Hematopoietic multipotent progenitor cell treated with erythropoietin and hydrocortisone succinate and interleukin-3 and kit ligand, for 8 days (in vitro differentiated cells): ENCODE data around the gene AFF3.

ENCODE experiments used
- DNase-seq: peaks from one replicate; pipeline ENCODE4 v3.0.0-alpha.2; 2015

Gene AFF3

GRCh38 chr2:100066246-100066645, 76.1 kb downstream of the AFF3 start:
- DNase-seq: no peak

- no peak for DNase-seq
Measured at GRCh38 chr2:100064592-100065428, 77.6 kb downstream of the AFF3 start.

DNA sequence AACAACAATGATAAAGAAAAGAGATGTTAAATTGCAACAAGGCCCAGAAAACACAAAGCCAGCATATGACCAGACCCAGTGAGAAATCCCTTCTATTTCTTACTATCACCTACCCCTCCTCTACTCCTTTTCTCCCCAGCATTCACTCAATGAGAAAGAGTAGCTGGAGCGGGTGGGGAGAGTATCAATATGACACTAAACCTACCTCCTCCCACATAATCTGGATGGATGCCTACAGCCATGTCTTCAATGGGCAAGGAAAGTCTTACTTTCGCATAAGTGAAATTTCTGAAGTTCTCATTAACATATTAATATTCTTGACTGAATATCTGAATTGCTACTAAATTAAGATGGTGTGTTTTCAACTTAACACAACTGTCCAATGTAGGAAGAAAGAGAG, 78.2 kb downstream of the AFF3 start:
- DNase-seq: no peak

GRCh38 chr2:100063459-100063953, 78.9 kb downstream of the AFF3 start:
- DNase-seq: no peak

DNA sequence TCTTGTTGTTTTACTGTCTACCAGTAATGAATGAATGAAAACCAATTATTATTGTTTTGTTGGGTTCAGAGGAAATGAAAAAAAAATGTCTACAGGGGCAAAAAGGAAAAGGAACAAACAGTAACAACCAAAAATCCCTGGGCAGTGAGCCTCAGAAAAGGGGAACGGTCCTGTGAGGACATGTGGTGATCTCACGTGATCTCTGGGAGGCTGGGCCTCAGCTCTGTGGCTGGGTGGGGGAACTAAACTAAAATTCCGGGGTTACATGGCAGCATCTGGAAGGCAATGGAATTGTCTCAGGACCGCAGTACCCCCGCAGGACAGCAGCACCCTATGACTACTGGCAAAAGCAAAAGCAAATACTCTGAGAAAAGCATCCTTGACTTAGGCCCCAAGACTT, 80.1 kb downstream of the AFF3 start:
- no peak for DNase-seq

DNA sequence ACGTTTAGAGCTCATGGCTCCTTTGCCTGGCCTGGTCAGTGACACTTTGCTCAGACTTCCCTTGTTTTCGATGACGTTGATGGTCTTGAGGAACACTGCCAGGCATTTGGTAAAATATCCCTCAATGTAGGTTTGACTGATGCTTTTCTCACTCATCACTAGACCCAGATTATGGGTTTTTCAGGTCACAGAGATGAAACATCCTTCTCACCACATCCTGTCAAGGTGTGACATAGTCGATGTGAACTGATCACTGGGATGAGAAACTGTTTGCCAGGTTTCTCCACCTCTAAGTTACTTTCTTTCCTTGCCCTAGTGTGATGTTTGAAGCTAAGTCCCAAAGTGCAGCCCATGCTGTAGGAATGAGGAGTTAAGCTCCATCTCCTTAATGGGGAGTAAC, 81.5 kb downstream of the AFF3 start:
- DNase-seq: no peak

DNA sequence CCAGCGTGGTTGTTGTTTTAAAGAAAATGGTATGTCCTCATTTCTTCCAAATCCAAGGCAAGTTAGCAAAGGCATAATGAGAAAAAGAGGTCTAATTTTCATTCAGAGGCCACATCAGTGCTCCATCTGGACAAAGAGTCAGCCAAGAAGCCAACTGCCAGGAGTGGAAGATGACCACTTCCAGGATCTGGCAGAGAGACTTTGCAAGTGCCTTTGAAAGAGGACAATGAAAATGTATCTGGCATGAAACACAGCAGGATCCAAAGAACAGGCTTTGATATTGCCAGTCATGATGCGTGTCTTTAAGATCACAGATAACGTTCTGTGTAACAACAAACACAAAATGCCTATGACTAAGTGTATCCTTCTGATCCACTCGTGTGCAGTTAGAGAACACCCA, 82.8 kb downstream of the AFF3 start:
- no peak for DNase-seq

GRCh38 chr2:100057901-100058261, 84.5 kb downstream of the AFF3 start:
- no peak for DNase-seq

GRCh38 chr2:100054426-100054825, 88.0 kb downstream of the AFF3 start:
- no peak for DNase-seq

DNA sequence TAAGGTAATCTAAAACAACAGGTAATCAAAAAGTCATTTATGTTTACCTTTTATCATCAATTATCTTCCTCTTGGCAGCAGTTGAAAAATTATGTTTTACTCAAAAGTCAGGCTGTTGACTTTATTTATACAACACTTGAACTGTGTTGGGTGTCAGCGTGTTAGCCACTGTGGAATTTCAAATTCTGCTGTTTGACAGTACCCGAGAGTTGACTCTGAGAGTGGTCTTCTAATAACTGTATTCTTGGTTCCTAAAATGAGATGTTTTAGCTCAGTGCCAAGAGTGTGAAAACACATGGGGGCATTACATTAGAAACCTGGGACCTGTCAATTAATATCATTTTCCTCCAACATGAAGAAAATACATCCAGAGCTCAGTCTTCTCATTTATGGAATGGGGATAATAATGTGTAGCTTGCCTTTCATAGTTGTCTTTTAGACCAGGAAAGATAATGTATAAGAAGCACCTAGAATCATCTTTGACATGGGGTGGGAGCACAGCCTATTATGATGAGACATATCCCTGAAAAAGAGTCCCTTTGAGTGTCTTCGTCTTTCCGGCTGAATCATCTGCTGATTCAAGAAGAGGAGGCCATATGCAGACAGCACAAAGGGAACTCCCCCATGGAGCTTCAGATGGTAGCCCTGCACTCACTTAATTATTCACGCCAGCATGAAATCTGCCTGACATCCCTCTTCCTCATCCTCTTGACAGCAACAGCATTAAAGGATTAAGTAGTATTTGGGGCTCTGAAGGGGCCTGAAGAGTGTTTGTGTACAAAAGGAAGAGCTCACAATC, 89.1 kb downstream of the AFF3 start:
- no peak for DNase-seq

DNA sequence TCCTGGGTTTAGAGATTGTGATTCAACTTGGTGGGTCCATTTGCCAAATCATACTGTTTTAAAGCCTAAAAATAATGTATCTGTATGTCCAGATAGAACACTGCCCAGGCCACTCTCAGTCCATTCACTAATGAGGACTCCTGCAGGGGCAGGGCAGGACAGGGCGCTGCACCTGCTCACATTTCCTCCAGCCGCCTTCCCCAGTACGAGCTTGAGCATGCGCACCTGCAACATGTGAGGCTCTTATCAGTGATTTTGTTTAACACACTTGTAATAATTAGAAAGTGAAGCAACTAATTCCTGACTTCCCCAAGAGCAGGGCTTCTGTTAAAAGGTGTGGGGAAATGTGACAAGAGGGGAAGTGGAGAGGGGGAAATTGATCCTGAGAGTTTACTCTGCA, 89.7 kb downstream of the AFF3 start:
- no peak for DNase-seq

DNA sequence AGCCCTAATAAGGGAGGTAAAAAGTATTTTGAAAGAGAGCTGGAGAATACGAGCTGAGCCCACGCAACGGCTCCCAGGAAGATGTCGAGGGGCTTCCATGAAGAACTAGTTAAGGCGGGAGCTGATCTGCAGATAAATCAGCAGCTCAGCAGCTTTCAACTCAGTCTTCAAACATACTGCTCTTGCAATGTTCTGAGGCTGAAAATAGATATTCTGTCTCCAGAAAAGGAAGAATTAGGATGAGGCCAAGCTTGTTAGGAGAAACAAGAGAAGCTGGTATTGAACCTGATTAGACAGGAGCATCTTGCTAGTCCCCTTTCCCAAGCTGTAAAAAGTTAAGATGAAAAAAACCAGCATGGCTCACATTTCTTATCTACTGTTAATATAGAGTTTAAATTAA, 91.1 kb downstream of the AFF3 start:
- no peak for DNase-seq

GRCh38 chr2:100050685-100051084, 91.7 kb downstream of the AFF3 start:
- DNase-seq: no peak

DNA sequence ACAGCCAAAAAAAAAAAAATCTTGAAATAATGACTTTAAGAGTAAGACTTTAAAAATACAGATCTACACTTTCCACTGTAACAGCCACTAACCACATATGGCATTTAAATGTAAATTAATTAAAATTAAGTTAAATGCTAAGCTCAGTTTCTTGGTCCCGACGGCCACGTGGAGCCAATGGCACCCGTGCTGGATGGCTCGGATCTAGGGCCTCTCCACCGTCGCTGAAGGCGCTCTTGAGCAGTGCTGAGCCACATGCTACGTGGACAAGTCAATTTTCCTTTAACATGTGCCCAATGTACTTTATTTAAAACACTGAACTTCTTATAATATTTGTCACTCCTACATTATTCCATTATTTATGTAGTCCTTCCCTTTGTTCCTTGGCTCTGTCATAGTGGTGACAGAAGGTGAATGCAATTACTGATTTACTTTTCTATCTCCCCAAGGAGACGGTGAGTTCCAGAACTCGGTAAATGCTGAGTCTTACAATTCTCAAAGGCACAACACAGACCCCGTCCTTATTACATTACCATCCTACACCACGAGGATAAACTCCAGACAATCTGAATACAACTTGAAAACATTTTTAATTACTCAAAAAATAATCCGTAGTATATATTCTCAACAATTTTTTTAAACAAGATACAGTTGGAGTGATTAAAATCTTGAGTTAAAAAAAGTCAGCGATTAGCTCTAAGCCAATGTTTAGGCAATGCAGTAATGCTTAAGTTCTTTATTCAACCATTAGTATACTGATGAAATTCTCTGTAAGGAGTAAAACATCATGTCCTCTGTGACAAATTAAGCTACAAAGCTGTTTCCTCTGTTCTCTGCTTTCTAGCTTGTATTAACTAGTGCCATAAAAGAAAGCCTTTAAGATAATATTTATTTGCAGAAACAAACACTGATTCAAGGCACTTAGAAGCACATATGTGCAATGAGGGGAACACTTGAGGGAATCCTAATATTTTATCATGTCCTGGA, 95.1 kb downstream of the AFF3 start:
- DNase-seq: no peak

DNA sequence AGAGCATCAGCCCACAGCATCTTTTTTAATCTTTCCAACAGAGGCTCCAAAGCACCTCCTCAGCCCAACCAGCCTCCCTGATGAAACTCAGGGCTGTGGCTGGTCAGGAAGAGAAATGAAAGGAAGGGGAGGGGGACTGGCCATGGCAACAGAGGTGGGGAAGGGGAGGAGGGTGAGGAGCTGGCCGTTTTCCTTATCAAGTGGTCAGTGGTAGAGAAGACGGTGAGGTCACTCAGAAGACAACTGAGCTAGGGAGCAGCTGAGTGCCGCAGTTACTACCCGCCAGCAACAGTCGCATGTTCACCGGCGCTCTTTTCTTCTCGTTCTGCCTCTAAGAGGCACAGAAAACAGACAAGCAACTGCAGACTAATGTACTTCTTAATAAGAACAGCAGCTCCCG, 97.4 kb downstream of the AFF3 start:
- DNase-seq: no peak

- no peak for DNase-seq
Measured at GRCh38 chr2:100043891-100044255, 98.5 kb downstream of the AFF3 start.

- no peak for DNase-seq
Measured at GRCh38 chr2:100043081-100043890, 99.1 kb downstream of the AFF3 start.

DNA sequence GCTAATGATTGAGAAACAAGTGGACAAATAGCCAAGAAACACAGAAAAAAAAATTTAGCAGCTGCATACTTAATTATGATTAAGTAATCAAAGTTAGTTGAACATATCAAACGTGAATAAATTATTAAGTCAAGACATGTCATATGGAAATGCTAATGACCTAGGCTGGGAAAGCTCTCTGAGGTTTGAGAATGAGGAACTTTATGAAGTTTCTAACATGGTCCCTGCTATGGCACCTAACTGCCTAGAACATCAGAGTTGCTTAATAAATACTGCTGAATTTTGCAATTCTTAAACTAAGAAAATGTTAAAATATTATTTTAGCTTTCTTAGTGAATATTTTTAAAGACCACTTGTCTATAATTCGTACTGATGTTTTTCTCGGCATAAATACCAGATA, 99.8 kb downstream of the AFF3 start:
- no peak for DNase-seq

DNA sequence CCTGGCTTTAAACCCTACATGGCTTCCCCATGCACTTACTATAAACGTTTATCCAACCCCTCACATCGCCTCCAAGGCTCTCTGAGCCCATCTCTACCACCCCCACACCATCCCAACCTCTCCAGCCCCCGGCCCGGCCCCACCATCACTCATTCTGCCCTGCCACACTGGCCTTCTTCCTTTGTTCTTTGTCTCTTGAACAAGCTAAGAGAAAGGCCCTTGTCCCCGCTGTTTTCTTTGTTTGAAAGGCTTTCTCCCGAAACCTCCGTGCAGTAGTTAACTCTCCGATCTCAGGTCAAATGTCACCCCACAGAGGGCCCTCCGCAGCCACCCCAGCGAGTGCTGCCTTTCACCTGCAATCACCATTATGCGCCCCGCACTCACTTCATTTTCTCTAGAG, 100.4 kb downstream of the AFF3 start:
- DNase-seq: no peak

DNA sequence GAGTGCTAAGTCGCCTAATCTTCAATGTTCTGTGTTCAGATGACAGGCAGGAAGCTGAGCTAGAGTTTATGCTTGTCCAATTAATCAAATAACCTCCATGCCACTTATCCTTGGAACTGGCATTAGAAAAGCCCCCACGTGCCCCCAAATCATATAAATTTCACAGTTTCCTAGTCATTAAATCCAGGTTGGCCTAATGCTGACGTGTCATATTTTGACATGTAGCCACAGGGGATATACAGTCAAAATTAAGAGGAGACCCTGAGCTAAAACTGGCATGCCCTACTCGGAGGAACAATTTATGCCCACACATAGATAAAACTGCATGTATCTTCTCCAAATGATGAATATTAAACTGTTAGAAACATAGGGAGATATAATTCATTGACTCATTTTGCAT, 101.0 kb downstream of the AFF3 start:
- DNase-seq: no peak

- DNase-seq: no peak
Measured at GRCh38 chr2:100040906-100041305, 101.5 kb downstream of the AFF3 start.

DNA sequence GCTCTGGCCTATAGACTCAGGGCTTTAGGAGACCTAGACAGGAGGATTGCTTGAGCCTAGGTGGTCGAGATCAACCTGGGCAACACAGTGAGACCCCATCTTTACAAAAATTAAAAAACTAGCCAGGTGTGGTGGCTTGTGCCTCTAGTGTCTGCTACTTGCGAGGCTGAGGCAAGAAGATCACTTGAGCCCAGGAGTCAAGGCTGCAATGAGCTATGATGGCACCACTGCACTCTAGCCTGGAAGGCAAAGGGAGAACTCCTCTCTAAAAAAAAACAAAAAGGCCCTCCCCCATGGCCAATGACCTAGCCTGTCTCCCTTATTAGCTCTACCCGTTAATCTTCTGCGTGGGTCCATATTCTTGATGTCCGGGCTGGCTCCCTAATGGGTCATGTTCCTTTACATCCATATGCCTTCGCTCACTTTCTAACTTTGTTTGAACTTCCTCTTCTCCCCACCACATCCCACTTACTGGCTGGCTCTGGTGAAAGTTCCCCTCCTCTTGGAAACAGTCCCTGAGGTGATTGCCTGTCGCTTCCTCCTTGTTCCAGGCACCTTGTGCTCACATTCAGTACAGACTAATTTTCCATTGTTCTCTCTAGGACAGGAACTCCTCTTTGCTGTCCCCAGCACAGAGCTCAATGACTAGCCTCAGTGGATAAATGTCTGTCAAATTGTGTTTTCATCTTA, 103.0 kb downstream of the AFF3 start:
- no peak for DNase-seq
